IMR-90 (cell line): ENCODE data around the gene SOX30. TPM values are rescaled to one million over a fixed set of nuclear protein-coding genes. Genes with fewer than 3 reads are reported as not detected.

Experiments used
- ATAC-seq: fragments of 200-7000 bp; cut with Tn5 transposase; 2 replicates; pipeline ENCODE4 v1.9.1; 2020; ENCODE audit warnings: low read depth, mild to moderate bottlenecking, moderate library complexity
- BruUV-seq: library from RNA; stranded (reverse); fragments of 400-500 nt; replicated peaks from 2 replicates; lab custom pipeline; 2021; lab: Mats Ljungman, UMichigan
- CTCF ChIA-PET: fragments of 300-600 bp; formaldehyde crosslinking; extraction: SDS; loops from one replicate; lab custom pipeline; 2021; ENCODE audit warnings: antibody characterized with exemption; lab: Yijun Ruan, JAX
- POLR2A ChIA-PET: fragments of 300-600 bp; sonication (Branson Sonifier 250); formaldehyde crosslinking; loops from one replicate; lab custom pipeline; 2022; ENCODE audit warnings: antibody characterized with exemption; ENCODE audit not compliant: unreplicated experiment; lab: Charles Lee
- DNase-seq: peaks from one replicate; pipeline ENCODE4 v3.0.0; 2013
- H2AFZ ChIP-seq: replicated peaks from 2 replicates; pipeline ENCODE3; 2013; ENCODE audit warnings: low read length, mild to moderate bottlenecking; ENCODE audit not compliant: poor library complexity
- H2AK5ac ChIP-seq: 2 replicates; pipeline ENCODE4 v1.6.1; 2013; ENCODE audit warnings: low read depth, low read length, inconsistent platforms
- H2AK9ac ChIP-seq: replicated peaks from 2 replicates; pipeline ENCODE3; 2013; ENCODE audit warnings: mild to moderate bottlenecking, low read depth, low read length, moderate library complexity; ENCODE audit not compliant: poor library complexity
- H2BK120ac ChIP-seq: 2 replicates; pipeline ENCODE4 v1.6.1; 2013; ENCODE audit warnings: low read depth, low read length, inconsistent platforms
- H2BK15ac ChIP-seq: 3 replicates; pipeline ENCODE4 v1.6.1; 2013; ENCODE audit warnings: low read depth, low read length, inconsistent platforms
- H2BK20ac ChIP-seq: 2 replicates; pipeline ENCODE4 v1.6.1; 2013; ENCODE audit warnings: low read depth, mild to moderate bottlenecking, inconsistent platforms, low read length, moderate library complexity
- H2BK5ac ChIP-seq: 2 replicates; pipeline ENCODE4 v1.6.1; 2013; ENCODE audit warnings: mild to moderate bottlenecking, low read depth, low read length, inconsistent platforms; ENCODE audit not compliant: poor library complexity, severe bottlenecking
- H3K14ac ChIP-seq: replicated peaks from 2 replicates; pipeline ENCODE4 v1.6.1; 2013; ENCODE audit warnings: low read depth, low read length, inconsistent platforms
- H3K18ac ChIP-seq: 2 replicates; pipeline ENCODE4 v1.6.1; 2013; ENCODE audit warnings: low read depth, low read length, control low read depth
- H3K23ac ChIP-seq: 2 replicates; pipeline ENCODE4 v1.6.1; 2013; ENCODE audit warnings: low read depth, low read length, inconsistent platforms
- H3K27ac ChIP-seq: 2 replicates; pipeline ENCODE4 v1.5.1; 2013; ENCODE audit warnings: mild to moderate bottlenecking, control low read depth, low read length; ENCODE audit not compliant: insufficient read depth
- H3K27me3 ChIP-seq: 2 replicates; pipeline ENCODE4 v1.6.1; 2013; ENCODE audit warnings: low read length; ENCODE audit not compliant: control insufficient read depth, insufficient read depth
- H3K36me3 ChIP-seq: 2 replicates; pipeline ENCODE4 v1.6.1; 2013; ENCODE audit warnings: low read length, mixed read lengths; ENCODE audit not compliant: control insufficient read depth, insufficient read depth
- H3K4ac ChIP-seq: 2 replicates; pipeline ENCODE4 v1.6.1; 2013; ENCODE audit warnings: low read depth, low read length, inconsistent platforms
- H3K4me1 ChIP-seq: 2 replicates; pipeline ENCODE4 v1.6.1; 2013; ENCODE audit warnings: low read length, mixed read lengths; ENCODE audit not compliant: control insufficient read depth, insufficient read depth
- H3K4me2 ChIP-seq: 2 replicates; pipeline ENCODE4 v1.6.1; 2013; ENCODE audit warnings: low read depth, mild to moderate bottlenecking, control low read depth, low read length, moderate library complexity
- H3K4me3 ChIP-seq: 2 replicates; pipeline ENCODE4 v1.5.1; 2013; ENCODE audit warnings: low read depth, mild to moderate bottlenecking, control low read depth, low read length, moderate library complexity; ENCODE audit not compliant: insufficient read depth
- H3K56ac ChIP-seq: 2 replicates; pipeline ENCODE4 v1.6.1; 2013; ENCODE audit warnings: low read length, inconsistent platforms; ENCODE audit not compliant: insufficient read depth; ENCODE audit errors: extremely low read depth
- H3K79me1 ChIP-seq, 2 experiments: 2 replicates each; pipeline ENCODE4 v1.6.1; 2013; ENCODE audit warnings: low read length in 2 of 2, inconsistent platforms in 1 of 2, low read depth in 1 of 2
- H3K9ac ChIP-seq: 2 replicates; pipeline ENCODE4 v1.6.1; 2013; ENCODE audit warnings: low read depth, low read length, control low read depth
- H3K9me1 ChIP-seq: 2 replicates; pipeline ENCODE4 v1.6.1; 2013; ENCODE audit warnings: low read length, inconsistent platforms; ENCODE audit not compliant: insufficient read depth
- H3K9me3 ChIP-seq: 2 replicates; pipeline ENCODE4 v1.6.1; 2013; ENCODE audit warnings: low read length; ENCODE audit not compliant: control insufficient read depth, insufficient read depth
- H4K20me1 ChIP-seq: 2 replicates; pipeline ENCODE4 v1.6.1; 2013; ENCODE audit warnings: low read length, inconsistent platforms; ENCODE audit not compliant: insufficient read depth
- H4K5ac ChIP-seq: 2 replicates; pipeline ENCODE4 v1.6.1; 2013; ENCODE audit warnings: mild to moderate bottlenecking, low read depth, low read length, control low read depth
- H4K8ac ChIP-seq, 2 experiments: 2 replicates each; pipeline ENCODE4 v1.6.1; 2013; ENCODE audit warnings: low read depth in 2 of 2, low read length in 2 of 2, control low read depth in 1 of 2, inconsistent platforms in 1 of 2
- H4K91ac ChIP-seq: 2 replicates; pipeline ENCODE4 v1.6.1; 2013; ENCODE audit warnings: low read depth, low read length, inconsistent platforms; ENCODE audit not compliant: insufficient read depth
- MXI1 ChIP-seq: IDR thresholded peaks from 2 replicates; pipeline ENCODE4 v1.6.1; 2012; ENCODE audit warnings: low read depth, mild to moderate bottlenecking, low read length, moderate library complexity, borderline replicate concordance
- WGBS, 2 experiments: methylation state at CpG; one replicate each; pipeline versions ENCODE4 v1.1.5 to v1.1.7; 2013; ENCODE audit warnings: missing lambda C conversion rate in 2 of 2; ENCODE audit not compliant: insufficient read length in 1 of 2; ENCODE audit errors: extremely low coverage in 2 of 2; 5-methylcytosine and 5-hydroxymethylcytosine counted together
- dilution Hi-C: fragments of 300-500 bp; cut with HindIII; formaldehyde crosslinking; loops from one replicate; pipeline ENCODE4 v1.14.3; 2018; ENCODE audit warnings: low sequenced_read_pairs; ENCODE audit not compliant: unreplicated experiment
- in situ Hi-C: fragments of 300-500 bp; cut with MboI; formaldehyde crosslinking; loops from 3 replicates; pipeline ENCODE4 v1.14.3; 2019; ENCODE audit warnings: low sequenced_read_pairs, inconsistent platforms, mixed read lengths
- intact Hi-C: fragments of 100-400 bp; cut with micrococcal nuclease; formaldehyde crosslinking; loops from 2 replicates; pipeline ENCODE4 v1.10.0; 2022
- polyA plus RNA-seq, 3 experiments: library from polyadenylated mRNA; depleted of rRNA; stranded (reverse); fragments of >200 nt; gene quantifications; 2 replicates each; pipeline ENCODE4 v1.2.3, GENCODE V29; 2012; ENCODE audit warnings: low replicate concordance in 1 of 3
- total RNA-seq: library from RNA; depleted of rRNA; stranded (reverse); fragments of >200 nt; gene quantifications from 2 replicates; pipeline ENCODE4 v1.2.3, GENCODE V29; 2012
- TF ChIP-seq, protein P1 (sequence below): fragments of 150-350 bp; IDR thresholded peaks from 2 replicates; pipeline ENCODE4 v1.6.1; 2016; ENCODE audit warnings: low read depth, mild to moderate bottlenecking, low read length, moderate library complexity, borderline replicate concordance

The SOX30 gene
- total and polyA plus RNA-seq, 2 of the 4 experiments (the other 2 are of a cell fraction): not detected

DNA sequence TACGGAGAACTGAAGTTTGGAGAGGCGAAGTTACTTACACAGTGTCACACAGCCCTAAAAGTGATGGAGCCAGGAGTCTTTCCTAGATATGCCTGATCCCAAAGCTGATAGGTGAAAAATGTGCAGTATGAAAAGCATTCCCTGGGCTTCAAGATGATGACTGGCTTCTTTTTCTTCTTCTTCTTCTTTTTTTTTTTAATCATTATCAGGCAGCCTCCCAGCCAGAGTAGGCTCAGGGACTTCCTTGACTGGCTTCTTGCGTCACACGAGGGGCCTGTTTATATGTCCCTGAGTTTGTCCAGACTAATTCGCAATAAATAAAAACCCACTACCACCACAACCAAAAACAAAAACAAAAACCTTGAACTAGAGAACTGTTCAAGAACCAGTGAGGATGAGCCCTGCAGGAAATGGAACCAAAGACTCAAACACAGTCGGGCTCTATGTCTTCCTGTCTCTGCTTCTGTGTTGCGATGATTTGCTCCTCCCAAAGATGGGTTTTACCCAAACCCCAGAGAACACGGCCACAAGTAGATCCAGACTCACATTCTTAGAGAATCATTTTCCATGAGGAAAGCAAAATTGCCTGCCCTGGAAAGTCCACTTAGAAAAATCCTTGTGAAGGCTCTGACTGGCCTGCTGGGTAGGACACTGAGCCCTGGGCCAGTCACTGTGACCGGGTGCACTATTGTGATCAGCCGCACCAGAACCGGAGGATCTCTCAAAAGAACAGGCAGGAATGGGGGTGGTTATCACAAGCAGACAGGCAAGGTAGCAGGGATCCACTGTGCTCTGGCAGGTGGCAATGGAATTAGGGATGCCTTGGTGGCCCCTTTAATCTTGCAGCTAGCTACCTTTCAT, 38.6 kb downstream of the SOX30 start (continued):
- TF ChIP-seq MXI1: no peak

DNA sequence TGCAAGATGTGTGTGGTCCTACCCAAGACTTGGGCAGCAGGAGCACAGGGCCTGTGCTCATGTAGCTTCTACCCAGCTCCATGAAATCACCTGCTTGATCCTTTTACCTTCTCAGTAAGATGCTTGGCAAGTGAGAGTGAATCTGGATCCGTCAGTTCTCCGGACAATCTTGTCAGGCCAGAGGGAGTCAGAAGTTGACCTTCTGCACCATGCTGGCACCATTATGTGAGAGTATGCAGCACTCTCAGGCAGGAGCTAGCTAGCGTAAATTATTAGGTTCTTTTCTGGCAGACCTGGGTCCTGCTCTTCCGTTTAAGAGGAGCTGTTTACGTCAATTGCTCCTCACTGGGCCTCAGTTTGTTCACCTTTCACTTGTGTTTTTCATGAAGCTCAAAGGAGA, 39.7 kb downstream of the SOX30 start:
- BruUV-seq: no TSS peak
- Histone ChIP-seq H3K18ac (peak overlapping the region; percentile 49), H3K36me3 (no peaks in the 10 kb centered on the region), H3K4me2 (no peak overlapping the region), H3K4me3 (no peak overlapping the region), H3K14ac (peak overlapping the region; percentile 67; the same call in 1 of the 2 replicates), H2BK5ac (peak overlapping the region; percentile 6), H2AK5ac (no peak overlapping the region), H3K27ac (no peak overlapping the region), H3K4me1 (peaks cover 6% of the 10 kb centered on the region), H4K5ac (peak overlapping the region; percentile 1; the same call in 1 of the 2 replicates), H4K91ac (no peak overlapping the region), H3K79me1 (no peaks in the 10 kb centered on the region), H3K9ac (no peak overlapping the region), H2BK15ac (peak overlapping the region; percentile 24; the same call in 1 of the 3 replicates), H3K4ac (peak overlapping the region; percentile 59), H2AK9ac (no peak overlapping the region), H2AFZ (no peak overlapping the region), H3K9me3 (no peaks in the 10 kb centered on the region), H4K8ac (peak overlapping the region in 1 of 2 experiments; percentile 70; a peak in 2 of 4 replicates), H3K27me3 (no peaks in the 10 kb centered on the region), H4K20me1 (no peaks in the 10 kb centered on the region), H2BK120ac (peak overlapping the region; percentile 78; the same call in 1 of the 2 replicates), H2BK20ac (peak overlapping the region; percentile 59; the same call in 1 of the 2 replicates), H3K56ac (no peak overlapping the region), H3K9me1 (peaks cover 6% of the 10 kb centered on the region), H3K23ac (no peak overlapping the region)
- dilution Hi-C loops: no loop called here
- intact Hi-C loops: no loop called here
- in situ Hi-C loops: no loop called here
- ChIA-PET POLR2A (no interaction called here), CTCF (interaction anchor here (0.7 to 1.0 kb wide), 2 partner anchors 32 to 180 kb away, joined by 3 to 6 read pairs; no protein-coding TSS in a partner anchor)
- WGBS, 2 experiments: 94% methylated on average over 3 of the region's 5 CpGs; no CpG with 5 or more reads in 1 of the 2 experiments
- ATAC-seq (0 out of 2 replicates have a peak, but pooled peaks have one; percentile 17), DNase-seq (no peak)
- TF ChIP-seq, protein P1, sequence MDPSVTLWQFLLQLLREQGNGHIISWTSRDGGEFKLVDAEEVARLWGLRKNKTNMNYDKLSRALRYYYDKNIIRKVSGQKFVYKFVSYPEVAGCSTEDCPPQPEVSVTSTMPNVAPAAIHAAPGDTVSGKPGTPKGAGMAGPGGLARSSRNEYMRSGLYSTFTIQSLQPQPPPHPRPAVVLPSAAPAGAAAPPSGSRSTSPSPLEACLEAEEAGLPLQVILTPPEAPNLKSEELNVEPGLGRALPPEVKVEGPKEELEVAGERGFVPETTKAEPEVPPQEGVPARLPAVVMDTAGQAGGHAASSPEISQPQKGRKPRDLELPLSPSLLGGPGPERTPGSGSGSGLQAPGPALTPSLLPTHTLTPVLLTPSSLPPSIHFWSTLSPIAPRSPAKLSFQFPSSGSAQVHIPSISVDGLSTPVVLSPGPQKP: no peak
